ENCODE measurements around the gene STAC3.
"Not testable (repeated sequence)": the region's sequence is repeated elsewhere in the genome, so short reads cannot be mapped to it uniquely, and the experiment has no call there.

STAC3 gene

GRCh38 chr12:57250956-57251355, at the start of gene STAC3:
TSS of gene STAC3 (minus strand) at chr12:57251187. CDS start at chr12:57249636, 1,551 bp downstream.
- no peak within 1 kb of the TSS for H3K4me3 ChIP-seq (ENCODE audit: low read depth, low read length)
- H3K9me3 ChIP-seq (ENCODE audit: control insufficient read depth, insufficient read depth, low read length), result no peaks in the 10 kb centered on the region
- peaks cover 14% of the 10 kb centered on the region for H3K4me1 ChIP-seq (ENCODE audit: control insufficient read depth, insufficient read depth, low read length)
- no peak within 1 kb of the TSS for H3K9ac ChIP-seq (ENCODE audit: low read depth, low read length)
- no peak within 1 kb of the TSS for H3K27ac ChIP-seq (ENCODE audit: low read depth, low read length)
- H3K36me3 ChIP-seq (ENCODE audit: control insufficient read depth, insufficient read depth, low read length), result peaks cover 9% of the 10 kb centered on the region; the same call in 1 of the 2 replicates
- no peaks in the 10 kb centered on the region for H3K27me3 ChIP-seq (ENCODE audit: control insufficient read depth, insufficient read depth, low read length)

- Histone ChIP-seq H3K9me3 (ENCODE audit: control insufficient read depth, insufficient read depth, low read length) (no peaks in the 10 kb centered on the region), H3K27ac (ENCODE audit: low read depth, low read length) (no peak overlapping the region), H3K27me3 (ENCODE audit: control insufficient read depth, insufficient read depth, low read length) (no peaks in the 10 kb centered on the region), H3K36me3 (ENCODE audit: control insufficient read depth, insufficient read depth, low read length) (peaks cover 42% of the 10 kb centered on the region), H3K4me1 (ENCODE audit: control insufficient read depth, insufficient read depth, low read length) (peaks cover 10% of the 10 kb centered on the region; the same call in 1 of the 2 replicates), H3K4me3 (ENCODE audit: low read depth, low read length) (no peak overlapping the region), H3K9ac (ENCODE audit: low read depth, low read length) (no peak overlapping the region)
Measured at GRCh38 chr12:57299514-57300016, 48.6 kb upstream of the STAC3 start.

- Histone ChIP-seq H3K9ac (ENCODE audit: low read depth, low read length) (no peak overlapping the region), H3K4me1 (ENCODE audit: control insufficient read depth, insufficient read depth, low read length) (peaks cover 10% of the 10 kb centered on the region; the same call in 1 of the 2 replicates), H3K4me3 (ENCODE audit: low read depth, low read length) (no peak overlapping the region), H3K27ac (ENCODE audit: low read depth, low read length) (no peak overlapping the region), H3K9me3 (ENCODE audit: control insufficient read depth, insufficient read depth, low read length) (no peaks in the 10 kb centered on the region), H3K27me3 (ENCODE audit: control insufficient read depth, insufficient read depth, low read length) (no peaks in the 10 kb centered on the region), H3K36me3 (ENCODE audit: control insufficient read depth, insufficient read depth, low read length) (peaks cover 46% of the 10 kb centered on the region)
Measured at GRCh38 chr12:57296291-57296690, 45.3 kb upstream of the STAC3 start.

- peaks cover 50% of the 10 kb centered on the region for H3K36me3 ChIP-seq (ENCODE audit: control insufficient read depth, insufficient read depth, low read length)
Measured at GRCh38 chr12:57282073-57282472, 31.1 kb upstream of the STAC3 start.

GRCh38 chr12:57280211-57281062, 29.4 kb upstream of the STAC3 start:
- Histone ChIP-seq H3K4me1 (ENCODE audit: control insufficient read depth, insufficient read depth, low read length) (peaks cover 5% of the 10 kb centered on the region; the same call in 1 of the 2 replicates), H3K27ac (ENCODE audit: low read depth, low read length) (peak overlapping the region; percentile 87), H3K4me3 (ENCODE audit: low read depth, low read length) (no peak overlapping the region)

More at GRCh38 chr12:57282073-57282472, 31.1 kb upstream of the STAC3 start:
- H3K4me1 ChIP-seq (ENCODE audit: control insufficient read depth, insufficient read depth, low read length); H3K9ac ChIP-seq (ENCODE audit: low read depth, low read length); H3K27ac ChIP-seq (ENCODE audit: low read depth, low read length); H3K4me3 ChIP-seq (ENCODE audit: low read depth, low read length); H3K9me3 ChIP-seq (ENCODE audit: control insufficient read depth, insufficient read depth, low read length); H3K27me3 ChIP-seq (ENCODE audit: control insufficient read depth, insufficient read depth, low read length): not testable (repeated sequence)

GRCh38 chr12:57278465-57279381, 27.7 kb upstream of the STAC3 start:
- Histone ChIP-seq H3K36me3 (ENCODE audit: control insufficient read depth, insufficient read depth, low read length) (peaks cover 53% of the 10 kb centered on the region), H3K27ac (ENCODE audit: low read depth, low read length) (no peak overlapping the region), H3K27me3 (ENCODE audit: control insufficient read depth, insufficient read depth, low read length) (no peaks in the 10 kb centered on the region), H3K9me3 (ENCODE audit: control insufficient read depth, insufficient read depth, low read length) (no peaks in the 10 kb centered on the region), H3K9ac (ENCODE audit: low read depth, low read length) (no peak overlapping the region), H3K4me1 (ENCODE audit: control insufficient read depth, insufficient read depth, low read length) (peaks cover 5% of the 10 kb centered on the region; the same call in 1 of the 2 replicates), H3K4me3 (ENCODE audit: low read depth, low read length) (no peak overlapping the region)

More at GRCh38 chr12:57280211-57281062, 29.4 kb upstream of the STAC3 start:
- Histone ChIP-seq H3K9ac (ENCODE audit: low read depth, low read length) (no peak overlapping the region), H3K27me3 (ENCODE audit: control insufficient read depth, insufficient read depth, low read length) (no peaks in the 10 kb centered on the region), H3K9me3 (ENCODE audit: control insufficient read depth, insufficient read depth, low read length) (no peaks in the 10 kb centered on the region), H3K36me3 (ENCODE audit: control insufficient read depth, insufficient read depth, low read length) (peaks cover 51% of the 10 kb centered on the region)

GRCh38 chr12:57276935-57277563, 26.1 kb upstream of the STAC3 start:
- Histone ChIP-seq H3K36me3 (ENCODE audit: control insufficient read depth, insufficient read depth, low read length) (peaks cover 38% of the 10 kb centered on the region), H3K27ac (ENCODE audit: low read depth, low read length) (no peak overlapping the region), H3K9ac (ENCODE audit: low read depth, low read length) (no peak overlapping the region), H3K4me1 (ENCODE audit: control insufficient read depth, insufficient read depth, low read length) (peaks cover 5% of the 10 kb centered on the region; the same call in 1 of the 2 replicates), H3K4me3 (ENCODE audit: low read depth, low read length) (no peak overlapping the region), H3K9me3 (ENCODE audit: control insufficient read depth, insufficient read depth, low read length) (no peaks in the 10 kb centered on the region), H3K27me3 (ENCODE audit: control insufficient read depth, insufficient read depth, low read length) (no peaks in the 10 kb centered on the region)

- not testable (repeated sequence) for H3K9me3 ChIP-seq (ENCODE audit: control insufficient read depth, insufficient read depth, low read length); H3K9ac ChIP-seq (ENCODE audit: low read depth, low read length); H3K27me3 ChIP-seq (ENCODE audit: control insufficient read depth, insufficient read depth, low read length); H3K27ac ChIP-seq (ENCODE audit: low read depth, low read length); H3K4me3 ChIP-seq (ENCODE audit: low read depth, low read length); H3K4me1 ChIP-seq (ENCODE audit: control insufficient read depth, insufficient read depth, low read length)
- peaks cover 38% of the 10 kb centered on the region for H3K36me3 ChIP-seq (ENCODE audit: control insufficient read depth, insufficient read depth, low read length)
Measured at GRCh38 chr12:57276233-57276632, 25.2 kb upstream of the STAC3 start.

GRCh38 chr12:57273516-57273915, 22.5 kb upstream of the STAC3 start:
- H3K4me3 ChIP-seq (ENCODE audit: low read depth, low read length), result no peak overlapping the region
- no peaks in the 10 kb centered on the region for H3K4me1 ChIP-seq (ENCODE audit: control insufficient read depth, insufficient read depth, low read length)
- no peaks in the 10 kb centered on the region for H3K9me3 ChIP-seq (ENCODE audit: control insufficient read depth, insufficient read depth, low read length)
- no peaks in the 10 kb centered on the region for H3K27me3 ChIP-seq (ENCODE audit: control insufficient read depth, insufficient read depth, low read length)
- H3K36me3 ChIP-seq (ENCODE audit: control insufficient read depth, insufficient read depth, low read length), result peaks cover 35% of the 10 kb centered on the region
- no peak overlapping the region for H3K27ac ChIP-seq (ENCODE audit: low read depth, low read length)
- no peak overlapping the region for H3K9ac ChIP-seq (ENCODE audit: low read depth, low read length)

- H3K27me3 ChIP-seq (ENCODE audit: control insufficient read depth, insufficient read depth, low read length), result no peaks in the 10 kb centered on the region
- H3K4me3 ChIP-seq (ENCODE audit: low read depth, low read length), result no peak overlapping the region
- H3K9me3 ChIP-seq (ENCODE audit: control insufficient read depth, insufficient read depth, low read length), result no peaks in the 10 kb centered on the region
- peaks cover 33% of the 10 kb centered on the region for H3K36me3 ChIP-seq (ENCODE audit: control insufficient read depth, insufficient read depth, low read length)
- H3K27ac ChIP-seq (ENCODE audit: low read depth, low read length), result no peak overlapping the region
- no peaks in the 10 kb centered on the region for H3K4me1 ChIP-seq (ENCODE audit: control insufficient read depth, insufficient read depth, low read length)
- H3K9ac ChIP-seq (ENCODE audit: low read depth, low read length), result no peak overlapping the region
Measured at GRCh38 chr12:57272337-57273151, 21.6 kb upstream of the STAC3 start.
